ENCODE results near the gene NRG3.

DNA sequence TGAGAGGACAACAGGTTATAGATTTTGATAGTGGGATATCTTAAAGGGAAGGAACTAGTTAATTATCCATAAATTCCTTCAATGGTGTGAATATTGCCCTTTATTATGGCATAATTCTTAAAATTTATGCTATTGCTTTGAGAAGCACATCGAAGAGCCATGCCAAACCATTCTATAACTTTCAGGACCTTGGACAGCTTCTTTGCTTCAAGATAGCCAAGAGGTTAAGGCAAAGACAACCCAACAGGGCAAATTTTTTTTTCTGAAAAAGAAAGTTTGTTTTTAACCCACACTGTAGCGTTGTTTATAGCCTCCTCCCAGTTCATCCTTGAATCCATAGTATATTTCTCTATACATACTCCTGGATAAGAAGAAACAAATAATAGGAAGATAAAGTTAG, 103.2 kb downstream of the NRG3 start:
- TF ChIP-seq CTCF (IDR thresholded peaks at IDR 0.05) (no peak), REST (IDR thresholded peaks at IDR 0.05; ENCODE audit: insufficient read depth in 1 of 2, low read depth in 2 of 2, low read length in 1 of 2) (peak; percentile 79 to 89), SIN3A (IDR thresholded peaks at IDR 0.05; ENCODE audit: borderline replicate concordance, insufficient read depth, low read depth, low read length) (no peak)

Measured in Panc1 (cell line).